Parathyroid adenoma (tissue), 2 donors: ENCODE measurements around the gene MT1F.

Experiments used
- H2AFZ ChIP-seq: fragments of 300-600 bp; sonication (generic); one replicate; pipeline ENCODE4 v1.7.0; 2017; ENCODE audit warnings: antibody characterized with exemption, mild to moderate bottlenecking
- H3K27ac ChIP-seq: fragments of 300-600 bp; sonication (generic); one replicate; pipeline ENCODE4 v1.7.0; 2017
- H3K27me3 ChIP-seq: fragments of 300-600 bp; sonication (generic); one replicate; pipeline ENCODE4 v1.7.0; 2017; ENCODE audit warnings: low read length; ENCODE audit not compliant: control insufficient read depth, insufficient read depth
- H3K36me3 ChIP-seq: fragments of 300-600 bp; sonication (generic); one replicate; pipeline ENCODE4 v1.7.0; 2017; ENCODE audit warnings: low read length; ENCODE audit not compliant: control insufficient read depth, insufficient read depth
- H3K4me1 ChIP-seq: fragments of 300-600 bp; sonication (generic); one replicate; pipeline ENCODE4 v1.7.0; 2017; ENCODE audit warnings: control low read depth
- H3K4me2 ChIP-seq: fragments of 300-600 bp; sonication (generic); one replicate; pipeline ENCODE4 v1.7.0; 2017; ENCODE audit warnings: low read length
- H3K4me3 ChIP-seq: fragments of 300-600 bp; sonication (generic); one replicate; pipeline ENCODE4 v1.7.0; 2017; ENCODE audit warnings: low read depth, low read length
- H3K79me2 ChIP-seq: fragments of 300-600 bp; sonication (generic); one replicate; pipeline ENCODE4 v1.7.0; 2017; ENCODE audit warnings: control low read depth
- H3K9ac ChIP-seq: fragments of 300-600 bp; sonication (generic); one replicate; pipeline ENCODE4 v1.7.0; 2017; ENCODE audit warnings: mild to moderate bottlenecking
- H3K9me3 ChIP-seq: fragments of 300-600 bp; sonication (generic); one replicate; pipeline ENCODE4 v1.7.0; 2017; ENCODE audit warnings: low read length; ENCODE audit not compliant: control insufficient read depth
- CTCF ChIP-seq: fragments of 300-600 bp; sonication (generic); IDR thresholded peaks from one replicate; pipeline ENCODE4 v1.7.0; 2017; ENCODE audit warnings: antibody characterized with exemption, mild to moderate bottlenecking
- donor health status: primary hyperparathyroidism.

MT1F gene

DNA sequence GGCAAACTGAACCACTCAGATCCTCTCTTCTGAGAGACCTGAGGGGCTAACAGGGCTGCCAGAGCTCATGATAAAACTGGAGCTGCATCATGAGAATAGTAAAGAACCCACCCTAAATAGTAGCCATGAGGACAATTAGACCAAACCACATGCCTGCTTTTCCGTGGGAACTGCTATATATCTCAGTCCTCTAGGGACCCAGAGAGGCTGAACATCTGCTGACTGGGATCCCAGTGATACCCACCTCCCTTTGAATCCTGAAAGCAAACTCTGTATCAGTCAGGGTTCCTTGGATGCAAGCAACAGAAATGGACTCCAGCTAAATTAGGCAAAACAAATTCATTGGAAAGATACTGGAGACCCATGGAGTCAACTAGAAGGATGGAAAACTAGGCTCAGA, 31.0 kb downstream of the MT1F start:
- H3K27ac ChIP-seq = no peak overlapping the region
- H3K9ac ChIP-seq = no peak overlapping the region
- no peak overlapping the region for H3K4me3 ChIP-seq
- H3K27me3 ChIP-seq = no peaks in the 10 kb centered on the region
- H3K9me3 ChIP-seq = no peaks in the 10 kb centered on the region
- H3K4me1 ChIP-seq = peaks cover 12% of the 10 kb centered on the region
- H3K36me3 ChIP-seq = no peaks in the 10 kb centered on the region
- no peak overlapping the region for H3K4me2 ChIP-seq
- H2AFZ ChIP-seq = no peak overlapping the region
- no peak for TF ChIP-seq CTCF
- no peaks in the 10 kb centered on the region for H3K79me2 ChIP-seq

DNA sequence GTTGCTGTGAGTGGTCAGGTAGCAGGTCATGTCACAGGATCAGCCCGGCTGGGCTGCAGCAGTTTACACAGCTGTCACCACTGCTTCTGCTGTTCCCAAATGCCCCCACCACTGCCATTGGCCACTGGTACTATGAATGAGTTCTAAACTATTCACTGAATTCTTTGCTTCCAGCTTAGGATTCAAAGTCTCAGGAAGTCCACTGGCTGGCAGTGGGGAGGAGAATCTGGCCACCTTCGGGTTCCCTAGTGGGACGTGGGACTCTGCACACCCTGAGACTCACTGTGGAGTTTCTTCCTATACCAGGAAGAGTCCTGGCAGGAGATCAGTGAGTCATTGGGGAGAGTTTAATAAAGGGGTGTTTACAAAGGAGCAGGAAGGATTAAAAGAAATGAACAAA, 31.4 kb downstream of the MT1F start:
- Histone ChIP-seq H3K27me3 (no peaks in the 10 kb centered on the region), H3K36me3 (no peaks in the 10 kb centered on the region), H3K4me1 (peaks cover 11% of the 10 kb centered on the region), H3K9me3 (no peaks in the 10 kb centered on the region), H3K4me3 (no peak overlapping the region), H3K9ac (no peak overlapping the region), H3K27ac (no peak overlapping the region), H3K4me2 (no peak overlapping the region), H3K79me2 (no peaks in the 10 kb centered on the region), H2AFZ (no peak overlapping the region)
- no peak for TF ChIP-seq CTCF

DNA sequence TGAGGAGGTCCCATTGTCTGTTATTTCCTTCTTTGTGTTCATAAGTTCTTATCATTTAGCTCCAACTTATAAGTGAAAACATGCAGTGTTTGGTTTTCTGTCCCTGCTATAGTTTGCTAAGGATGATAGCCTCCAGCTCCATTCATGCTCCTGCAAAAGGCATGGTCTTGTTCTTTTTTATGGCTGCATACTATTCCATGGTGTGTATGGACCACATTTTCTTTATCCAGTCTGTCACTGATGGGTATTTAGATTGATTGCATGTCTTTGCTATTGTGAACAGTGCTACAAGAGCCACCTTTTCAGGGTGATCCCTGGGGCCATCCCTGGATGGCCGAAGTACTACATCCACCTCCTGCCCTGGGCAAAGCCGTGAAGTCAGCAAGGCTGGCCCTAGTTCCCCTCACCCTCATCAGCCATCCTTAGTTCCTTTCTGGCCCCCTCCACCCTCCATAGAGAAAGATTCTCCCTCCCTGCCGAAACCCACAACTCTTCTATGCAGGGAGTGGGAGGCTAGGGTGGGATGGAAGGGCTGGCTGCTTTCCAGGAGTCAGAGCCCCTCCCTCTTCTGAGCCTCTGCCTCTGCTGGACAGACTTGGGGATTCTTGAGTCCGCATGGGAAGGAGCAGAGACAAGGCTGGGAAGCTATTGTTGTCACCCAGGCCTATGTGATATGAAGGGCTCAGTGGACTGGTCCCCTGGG, 32.8 kb downstream of the MT1F start:
- H2AFZ ChIP-seq = no peak overlapping the region
- H3K9ac ChIP-seq = no peak overlapping the region
- H3K36me3 ChIP-seq = no peaks in the 10 kb centered on the region
- H3K27me3 ChIP-seq = no peaks in the 10 kb centered on the region
- H3K4me3 ChIP-seq = no peak overlapping the region
- TF ChIP-seq CTCF = no peak
- no peaks in the 10 kb centered on the region for H3K9me3 ChIP-seq
- H3K4me1 ChIP-seq = peaks cover 5% of the 10 kb centered on the region
- H3K4me2 ChIP-seq = no peak overlapping the region
- no peaks in the 10 kb centered on the region for H3K79me2 ChIP-seq
- no peak overlapping the region for H3K27ac ChIP-seq

DNA sequence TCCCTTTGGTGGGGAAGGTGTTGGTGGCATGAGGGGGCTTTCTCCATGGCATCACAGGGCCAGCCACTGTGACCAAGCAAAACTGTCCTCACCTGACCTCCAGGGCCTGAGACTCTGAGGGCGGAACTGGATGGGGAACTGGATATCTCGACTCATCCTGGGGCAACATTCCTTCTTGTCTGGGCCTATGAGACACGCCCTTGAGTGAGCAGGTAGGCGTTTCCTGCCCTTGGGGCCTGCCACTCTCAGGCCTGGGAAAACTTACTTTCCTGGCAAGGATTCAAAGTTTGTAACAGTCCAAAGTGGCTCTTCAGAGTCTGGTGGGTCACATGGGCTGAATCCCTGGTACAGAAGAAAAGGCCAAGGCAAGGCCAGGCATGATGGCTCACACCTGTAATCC, 34.1 kb downstream of the MT1F start:
- H3K4me1 ChIP-seq = peaks cover 5% of the 10 kb centered on the region

More for the DNA sequence above, 34.1 kb downstream of the MT1F start:
- Histone ChIP-seq H3K36me3 (no peaks in the 10 kb centered on the region), H3K9me3 (no peaks in the 10 kb centered on the region), H3K27ac (peak overlapping the region; percentile 61), H3K4me2 (no peak overlapping the region), H2AFZ (peak overlapping the region; percentile 57), H3K79me2 (no peaks in the 10 kb centered on the region), H3K27me3 (no peaks in the 10 kb centered on the region), H3K9ac (no peak overlapping the region), H3K4me3 (no peak overlapping the region)
- no peak for TF ChIP-seq CTCF
